CD4-positive, alpha-beta T cell treated with Interferon gamma for 1 hour (primary cell): ENCODE results near the gene IL3.

Source experiments
- DNase-seq: peaks from one replicate; pipeline ENCODE4 v3.0.0-alpha.2; 2020

Gene IL3, protein sequence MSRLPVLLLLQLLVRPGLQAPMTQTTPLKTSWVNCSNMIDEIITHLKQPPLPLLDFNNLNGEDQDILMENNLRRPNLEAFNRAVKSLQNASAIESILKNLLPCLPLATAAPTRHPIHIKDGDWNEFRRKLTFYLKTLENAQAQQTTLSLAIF

DNA sequence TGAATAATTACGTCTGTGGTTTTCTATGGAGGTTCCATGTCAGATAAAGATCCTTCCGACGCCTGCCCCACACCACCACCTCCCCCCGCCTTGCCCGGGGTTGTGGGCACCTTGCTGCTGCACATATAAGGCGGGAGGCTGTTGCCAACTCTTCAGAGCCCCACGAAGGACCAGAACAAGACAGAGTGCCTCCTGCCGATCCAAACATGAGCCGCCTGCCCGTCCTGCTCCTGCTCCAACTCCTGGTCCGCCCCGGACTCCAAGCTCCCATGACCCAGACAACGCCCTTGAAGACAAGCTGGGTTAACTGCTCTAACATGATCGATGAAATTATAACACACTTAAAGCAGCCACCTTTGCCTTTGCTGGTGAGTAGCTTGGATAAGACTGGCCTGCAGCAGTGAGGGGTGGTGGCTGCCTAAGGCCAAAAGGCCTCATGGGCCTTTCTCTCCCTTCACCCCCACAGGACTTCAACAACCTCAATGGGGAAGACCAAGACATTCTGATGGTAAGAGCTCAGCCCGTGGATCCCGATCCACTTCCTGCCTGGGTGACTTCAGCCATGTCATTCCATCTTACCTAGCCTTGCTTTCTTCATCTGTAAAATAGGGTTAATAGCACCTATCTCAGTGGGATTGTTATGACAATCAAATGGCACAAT lies at the start of gene IL3:
Gene IL3, plus strand, starts transcription at position 155 of the 661 bp plus-strand sequence. Its CDS starts 52 bp downstream, at position 207.
- DNase-seq, result no peak

DNA sequence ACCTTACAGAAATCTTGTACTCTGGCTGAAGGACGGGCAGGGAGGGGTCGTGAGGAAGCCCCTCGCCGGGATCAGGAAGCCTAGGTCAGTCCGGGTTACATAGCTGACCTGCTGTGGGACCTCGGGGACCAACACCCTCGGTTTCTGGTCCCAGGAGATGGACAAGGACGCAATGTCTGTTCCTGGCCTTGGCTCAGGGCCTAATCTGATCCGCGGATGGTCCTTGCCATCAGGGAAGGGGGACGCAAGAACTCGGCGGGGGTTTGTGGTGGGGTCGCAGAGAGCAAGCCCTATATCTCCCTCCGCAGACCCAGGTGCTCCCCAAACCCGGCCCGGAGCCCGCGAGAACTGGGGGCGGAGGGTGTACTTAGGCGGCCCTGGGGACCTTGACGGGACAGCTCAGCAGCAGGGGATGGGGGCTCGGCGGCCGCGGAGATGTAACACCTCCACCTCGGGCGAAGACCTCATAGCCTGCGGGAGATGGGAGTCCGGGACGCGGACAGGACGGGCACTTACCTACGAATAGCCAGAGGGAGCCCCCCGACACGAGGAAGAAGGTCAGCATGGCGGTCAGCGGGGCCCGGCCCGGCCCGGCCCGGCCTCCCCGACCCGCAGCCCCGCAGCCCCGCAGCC lies 49.4 kb upstream of the IL3 start:
- DNase-seq, result no peak

DNA sequence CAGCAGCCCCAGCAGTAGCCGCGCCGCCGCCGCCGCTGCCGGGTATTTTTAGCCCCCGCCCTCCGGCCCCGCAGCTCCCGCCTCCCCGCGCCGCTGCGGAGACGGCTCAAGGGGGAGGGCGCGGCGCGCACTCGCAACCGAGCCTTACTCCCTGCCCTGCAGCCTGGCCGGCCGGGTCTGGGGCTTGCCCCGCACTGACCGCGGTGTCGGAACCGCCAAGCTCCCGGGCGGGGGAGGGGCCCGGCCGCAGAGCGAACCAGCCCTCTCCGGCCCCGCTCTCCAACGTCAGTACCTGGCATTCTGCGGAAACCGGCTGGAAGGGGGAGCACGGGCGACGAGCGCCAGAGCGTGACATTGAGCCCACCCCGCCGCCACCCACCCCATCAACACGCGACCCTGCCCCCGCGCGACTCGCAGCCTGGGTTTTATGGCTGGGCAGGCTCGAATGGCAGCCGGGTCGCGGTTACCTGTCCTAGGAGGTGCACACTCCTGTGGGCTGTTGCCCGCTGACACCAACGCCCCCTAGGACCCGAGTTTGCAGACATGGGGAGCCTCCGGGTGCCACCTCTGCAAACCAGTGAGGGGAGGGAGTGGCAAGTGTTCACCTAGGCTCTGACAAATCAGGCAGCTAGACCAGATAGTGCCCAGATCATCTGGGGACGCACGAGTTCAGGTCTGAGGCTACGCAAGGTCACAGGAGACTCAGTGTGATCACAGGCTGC lies 48.7 kb upstream of the IL3 start, which contains the start of gene ACSL6:
Gene ACSL6, minus strand, starts transcription at position 37 of the 722 bp plus-strand sequence. CDS start 105 bp downstream, outside the sequence.
- peak; percentile 26 for DNase-seq

DNA sequence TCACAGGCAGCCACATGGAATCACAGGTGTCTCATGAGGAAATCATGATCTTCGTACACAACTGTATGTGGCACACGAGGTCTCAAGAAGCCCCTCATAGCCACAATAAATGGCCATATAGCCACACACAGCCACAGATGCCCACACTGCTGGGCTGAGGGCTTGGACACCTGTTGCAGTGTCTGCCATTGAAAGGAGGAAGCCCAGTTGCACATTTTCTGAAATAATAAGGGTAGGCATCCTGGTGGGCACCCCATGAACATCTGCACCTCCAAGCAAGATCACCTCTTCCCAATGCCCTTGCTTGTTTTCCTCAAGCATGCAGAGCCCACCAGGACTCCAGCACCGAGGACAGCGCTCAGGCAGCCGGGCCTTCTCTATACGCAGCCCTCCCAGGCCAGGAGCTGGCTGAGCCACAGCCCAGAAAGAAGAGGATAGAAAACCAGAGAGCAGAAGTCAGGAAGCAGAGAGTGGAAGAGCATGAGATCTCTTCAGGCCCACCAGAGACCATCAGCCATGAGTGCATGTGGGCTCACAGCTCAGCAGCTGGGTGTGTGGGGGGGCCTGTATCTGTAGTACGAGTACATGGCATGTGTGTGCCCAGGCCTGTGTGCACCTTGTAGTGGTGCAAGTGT lies 48.0 kb upstream of the IL3 start:
- DNase-seq, result no peak

DNA sequence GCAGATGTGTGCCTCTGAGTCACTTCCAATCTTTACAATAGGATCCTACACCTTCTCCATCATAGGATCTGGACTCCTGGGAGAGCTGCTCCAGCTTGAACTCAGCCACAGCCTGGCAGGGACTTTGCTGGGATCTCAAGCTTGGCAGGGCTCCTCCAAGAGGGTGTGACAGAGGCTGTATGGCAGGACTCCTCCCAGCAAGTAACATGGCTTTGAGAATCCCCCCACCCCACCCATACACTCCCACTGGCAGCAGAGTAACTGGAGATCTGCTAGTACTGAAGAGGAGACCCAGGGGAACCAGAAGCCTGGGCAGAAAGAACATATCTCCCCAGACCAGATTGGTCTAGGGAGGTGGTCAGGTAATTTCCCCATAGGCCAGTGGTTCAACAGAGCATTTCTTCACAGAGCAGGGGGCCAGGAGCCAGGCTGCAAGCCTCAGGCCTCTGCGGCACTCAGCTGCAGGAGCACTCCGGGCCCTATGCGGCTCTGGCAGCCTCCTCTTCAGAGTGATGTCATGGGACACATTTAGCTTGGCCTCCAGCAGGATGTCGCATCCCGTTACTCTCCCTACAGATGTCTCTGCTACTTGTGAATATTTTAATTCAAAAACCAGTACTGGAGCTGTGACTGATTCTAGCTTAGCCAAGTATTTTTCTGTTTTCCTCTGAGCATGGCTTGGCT lies 47.3 kb upstream of the IL3 start:
- DNase-seq, result no peak

DNA sequence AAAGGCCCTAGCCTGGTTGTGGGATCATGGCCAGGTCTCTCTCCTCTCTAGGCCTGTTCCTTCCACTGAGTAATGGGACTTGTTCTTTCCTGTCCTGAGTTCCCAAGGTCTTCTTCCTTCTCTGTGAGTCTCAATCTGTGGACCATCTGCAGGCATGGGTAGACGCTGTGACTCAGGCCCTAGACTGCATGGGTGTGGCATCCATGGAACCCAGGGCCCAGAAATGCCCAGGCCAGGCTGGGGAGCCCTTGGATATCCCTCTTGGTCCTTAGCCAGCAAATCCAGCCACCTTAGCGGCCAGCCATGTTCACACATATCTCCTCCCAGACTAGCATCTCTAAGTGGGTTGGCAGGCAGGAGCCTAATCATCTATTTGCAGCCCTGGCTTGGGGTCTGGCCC lies 46.7 kb upstream of the IL3 start:
- DNase-seq, result no peak

DNA sequence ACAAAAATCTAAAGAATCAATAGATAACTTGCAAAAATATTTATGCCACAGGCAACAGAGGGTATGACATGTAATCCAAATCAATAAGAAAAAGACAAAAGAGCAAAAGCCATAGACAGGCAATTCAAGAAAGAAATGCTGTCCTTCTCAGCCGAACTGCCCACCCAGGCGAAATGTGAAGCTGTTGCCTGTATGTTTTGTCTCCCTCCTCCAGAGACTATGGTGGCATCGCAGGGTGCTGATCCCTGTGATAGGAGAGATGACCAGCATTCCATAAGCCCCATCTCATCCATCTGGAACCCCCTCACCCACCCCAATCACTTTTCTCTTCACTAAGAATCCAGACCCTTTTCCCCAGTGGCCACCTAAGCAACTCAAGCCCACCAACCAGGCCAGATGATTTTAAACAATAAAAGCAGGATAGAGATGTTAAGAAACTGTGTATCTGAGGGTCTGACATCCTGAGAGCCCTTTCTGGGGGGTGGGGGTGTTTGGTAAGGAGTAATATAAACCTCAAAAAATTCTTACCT lies 43.7 kb upstream of the IL3 start:
- DNase-seq, result no peak

DNA sequence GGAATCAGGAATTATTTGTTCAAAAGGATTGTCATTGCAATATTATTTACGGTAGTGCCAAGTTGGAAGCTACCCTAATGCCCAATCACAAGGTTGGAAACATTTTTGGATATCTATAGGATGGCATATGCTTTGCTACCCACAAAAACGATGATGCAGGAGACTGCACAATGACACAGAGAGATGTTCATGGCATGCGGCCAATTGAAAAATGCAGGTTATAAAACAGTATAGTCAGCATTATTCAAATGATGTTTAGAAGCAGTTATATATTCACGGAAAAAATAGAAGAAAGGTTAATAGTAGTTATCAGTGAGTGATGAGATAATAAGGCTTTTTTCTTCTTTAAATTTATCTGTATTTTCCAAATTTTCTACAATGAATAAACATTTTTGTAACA lies 43.1 kb upstream of the IL3 start:
- DNase-seq, result no peak

DNA sequence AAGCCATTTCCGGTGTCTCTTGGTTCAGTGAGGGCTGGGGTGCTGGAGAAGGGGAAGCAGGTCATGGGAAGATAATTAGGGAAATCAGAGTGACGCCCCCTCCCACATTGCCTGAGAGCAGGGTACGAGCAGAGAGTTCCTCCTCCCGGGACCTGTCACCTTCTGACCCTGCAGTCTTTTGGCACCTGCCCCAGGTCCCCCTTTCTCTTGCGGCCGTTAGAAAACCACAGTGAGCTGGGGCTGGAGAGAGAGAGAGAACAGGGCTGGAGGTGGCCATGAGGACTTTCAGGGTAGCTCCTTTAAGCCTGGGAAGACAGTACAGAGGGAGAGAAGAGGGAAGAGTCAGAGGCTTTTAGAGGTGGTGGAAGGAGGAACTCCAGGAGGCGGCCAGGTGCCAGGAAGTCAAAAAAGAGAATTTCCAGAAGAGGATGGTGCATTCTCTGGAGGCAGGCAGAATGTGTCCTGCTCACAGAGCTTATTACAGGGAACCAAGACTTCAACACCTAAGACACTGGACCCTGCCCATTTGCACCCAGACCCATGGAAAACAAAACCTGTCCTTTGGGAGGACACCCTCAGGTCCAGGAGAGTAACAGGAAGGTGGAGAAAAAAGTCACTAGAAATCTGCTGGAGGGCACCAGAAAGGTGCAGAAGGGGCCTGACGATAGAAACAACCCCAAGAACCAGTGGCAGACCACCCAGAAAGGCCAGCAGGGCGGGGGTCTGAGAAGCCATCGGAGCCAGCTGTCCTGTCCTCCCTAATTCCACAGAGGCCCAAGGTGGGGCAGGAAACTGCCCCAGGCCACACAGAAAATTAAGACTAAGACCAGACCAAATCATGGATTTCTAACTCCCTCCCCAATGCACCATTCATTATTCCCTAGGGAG lies 42.5 kb upstream of the IL3 start:
- no peak for DNase-seq

DNA sequence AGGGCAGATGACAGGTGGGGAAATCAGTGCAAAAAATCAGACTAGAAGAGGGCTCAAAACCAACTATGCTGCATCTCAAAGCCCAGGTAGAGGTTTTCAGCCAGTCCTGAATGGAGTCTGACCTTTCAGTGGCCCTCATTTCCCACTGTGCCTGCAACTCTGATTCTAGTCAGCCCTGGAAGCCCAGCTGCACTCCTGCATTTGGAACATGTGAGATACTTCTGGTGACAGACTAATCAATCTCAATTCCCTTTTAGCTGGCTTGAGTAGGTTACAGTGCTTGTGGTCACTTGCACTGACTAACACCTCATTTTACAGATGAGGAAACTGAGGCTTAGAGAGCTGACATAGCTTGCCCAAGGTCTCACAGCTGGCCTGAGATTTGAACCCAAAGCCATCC lies 41.1 kb upstream of the IL3 start:
- DNase-seq, result no peak

DNA sequence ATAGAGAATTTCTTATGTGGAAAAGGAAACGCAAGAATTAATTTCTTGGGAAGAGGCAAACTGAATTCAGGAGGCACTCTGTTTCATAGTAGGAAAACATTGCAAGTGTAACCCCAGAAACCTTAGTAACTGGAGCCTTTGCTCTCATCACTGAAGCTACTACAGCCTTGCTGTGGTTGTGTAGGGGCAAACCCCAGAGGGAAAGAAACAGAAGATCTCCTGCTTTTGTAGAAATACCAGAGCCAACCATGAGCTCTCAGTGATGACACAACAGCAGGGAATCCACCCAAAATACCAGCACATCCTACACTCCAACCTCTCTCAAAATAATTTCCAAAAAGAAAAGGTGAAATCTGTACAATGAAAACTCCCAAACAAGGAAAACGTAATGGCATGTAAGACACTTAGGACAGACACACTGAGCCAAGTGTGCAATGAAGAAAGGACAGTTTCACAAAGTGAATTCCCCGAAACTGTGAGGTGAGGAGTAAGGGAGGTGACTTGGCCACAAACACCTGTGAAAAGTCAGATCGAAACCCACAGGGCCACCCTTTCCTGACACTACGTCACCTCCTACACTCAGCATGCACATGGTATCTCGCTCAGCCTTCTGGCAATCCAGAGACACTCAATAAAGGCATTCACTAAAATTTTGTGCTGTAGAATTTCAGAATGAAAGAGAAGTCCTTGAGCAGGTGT lies 40.4 kb upstream of the IL3 start:
- peak; percentile 66 for DNase-seq

DNA sequence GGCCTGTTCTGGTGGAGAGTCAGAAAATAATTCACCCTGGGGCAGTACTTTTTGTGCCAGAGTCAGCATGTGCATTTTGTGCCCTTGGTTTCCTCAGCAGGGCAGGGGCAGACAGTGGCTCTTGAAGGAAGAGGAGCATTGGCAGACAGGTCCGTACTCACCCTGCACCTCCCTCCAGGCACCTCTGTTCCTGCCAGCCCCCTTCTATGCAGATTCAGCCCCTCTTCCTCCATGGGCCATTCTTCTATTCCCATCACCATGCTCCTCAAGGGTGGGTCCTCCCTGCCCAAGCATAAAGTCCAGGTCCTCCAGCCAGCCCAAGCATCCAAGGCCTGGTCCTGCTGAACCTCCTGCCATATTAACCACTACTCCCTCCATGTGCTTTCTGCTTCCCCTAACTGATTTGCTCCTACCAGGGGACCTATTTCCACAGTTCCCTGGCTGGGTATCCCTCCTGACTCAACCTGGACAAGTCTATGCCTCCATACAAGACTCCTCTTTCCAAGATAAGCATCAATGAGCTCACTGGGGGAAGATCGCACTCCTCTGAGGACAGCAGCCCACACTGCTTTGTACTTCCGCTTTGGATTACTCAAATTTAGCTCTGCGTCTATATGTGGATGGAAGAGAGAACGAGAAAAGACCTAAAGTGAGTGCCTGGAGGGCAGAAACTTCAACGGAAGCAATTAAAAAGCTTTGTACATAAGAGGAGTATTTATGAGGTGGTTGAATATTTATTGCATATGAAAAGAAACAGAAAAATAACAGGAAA lies 39.7 kb upstream of the IL3 start:
- no peak for DNase-seq

DNA sequence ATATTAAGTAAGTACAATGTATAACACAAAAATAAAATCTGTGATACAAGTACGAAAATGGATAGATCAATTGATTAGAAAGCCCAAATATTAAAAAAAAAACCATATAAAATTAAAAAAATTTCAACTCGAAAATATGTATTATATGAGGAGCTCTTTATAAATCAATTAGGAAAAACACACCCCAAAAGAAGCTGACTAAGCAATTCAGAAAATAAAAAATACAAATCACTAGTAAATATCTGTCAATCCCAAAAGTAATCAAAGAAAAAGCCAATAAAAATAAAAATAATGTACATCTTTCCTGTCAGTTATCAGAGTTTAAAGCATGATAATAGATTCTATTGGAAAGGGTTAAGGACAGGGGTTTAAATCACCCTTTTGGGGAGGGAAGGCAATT lies 38.8 kb upstream of the IL3 start:
- DNase-seq, result no peak

DNA sequence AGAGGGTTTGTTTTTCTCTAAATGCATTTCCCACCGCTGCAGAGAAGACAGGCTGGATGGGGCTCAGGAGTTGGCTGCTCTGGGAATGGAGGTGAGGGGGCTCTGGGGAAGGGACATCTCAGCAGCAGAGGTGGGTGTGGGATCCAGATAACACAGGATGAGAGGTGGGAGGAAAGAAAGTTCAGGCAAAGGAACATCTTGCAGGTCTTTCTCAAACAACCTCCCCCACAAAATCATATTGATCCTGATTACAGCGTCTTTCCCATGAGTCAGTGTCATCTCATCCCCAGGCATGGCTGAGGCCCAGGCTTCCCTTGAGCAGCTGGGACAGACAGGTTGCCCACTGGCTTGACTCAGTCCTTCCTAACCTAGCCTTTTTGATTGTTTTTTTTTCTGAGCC lies 37.7 kb upstream of the IL3 start:
- no peak for DNase-seq

DNA sequence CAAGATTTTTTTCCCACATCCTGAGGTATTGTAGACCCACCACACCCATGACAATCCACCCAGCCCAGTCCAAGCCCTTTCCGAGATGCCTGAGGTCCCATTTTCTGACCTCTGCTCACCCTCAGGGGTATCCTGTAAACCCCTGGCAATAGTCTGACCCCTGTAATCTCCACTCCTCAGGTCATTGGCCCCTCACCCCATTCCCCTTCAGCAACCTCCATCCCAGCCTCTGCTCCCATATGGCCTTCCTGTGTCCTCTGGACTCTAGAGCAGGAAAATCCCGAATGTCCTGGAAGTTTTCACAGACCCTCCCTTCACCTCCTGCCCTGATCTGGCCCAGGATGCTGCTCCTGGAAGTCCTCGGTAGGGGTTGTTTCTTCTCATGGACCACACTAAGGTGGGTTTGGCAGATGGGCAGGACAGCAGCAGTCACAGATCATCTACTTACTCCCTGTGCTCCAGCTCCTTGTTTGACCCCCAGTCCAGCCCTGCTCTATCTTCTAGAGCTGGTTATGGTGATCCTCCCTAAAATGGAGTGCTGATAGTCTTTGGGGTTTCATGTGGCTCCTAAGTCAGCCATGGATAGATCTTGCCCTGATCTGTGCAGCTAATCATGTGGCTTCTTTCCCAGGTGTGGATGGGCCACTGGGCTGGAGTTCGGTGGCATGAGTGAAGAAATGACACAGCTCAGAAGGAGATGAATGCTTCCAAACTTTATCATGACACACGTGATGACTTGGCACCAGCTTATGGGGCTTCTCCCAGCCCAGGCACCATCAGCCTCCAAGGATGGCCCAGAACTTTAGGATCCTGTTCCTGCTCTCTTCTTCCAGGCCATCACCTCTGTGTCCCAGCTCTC lies 37.0 kb upstream of the IL3 start:
- DNase-seq, result no peak

DNA sequence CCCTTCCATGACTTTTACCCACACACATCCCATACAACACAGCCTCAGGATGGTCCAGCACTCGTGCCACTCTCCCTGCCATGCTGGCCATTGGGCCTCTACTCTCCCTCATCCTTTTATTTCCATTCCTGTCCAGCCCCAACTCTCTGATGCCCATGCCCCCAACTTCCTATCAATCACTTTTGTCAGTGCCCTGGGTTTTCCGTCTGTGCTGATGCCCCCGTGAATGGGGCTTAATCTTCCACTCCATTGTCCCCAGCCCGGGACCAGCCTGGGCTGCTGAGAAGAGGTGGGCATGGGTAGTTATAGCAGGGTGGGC lies 36.4 kb upstream of the IL3 start:
- no peak for DNase-seq

DNA sequence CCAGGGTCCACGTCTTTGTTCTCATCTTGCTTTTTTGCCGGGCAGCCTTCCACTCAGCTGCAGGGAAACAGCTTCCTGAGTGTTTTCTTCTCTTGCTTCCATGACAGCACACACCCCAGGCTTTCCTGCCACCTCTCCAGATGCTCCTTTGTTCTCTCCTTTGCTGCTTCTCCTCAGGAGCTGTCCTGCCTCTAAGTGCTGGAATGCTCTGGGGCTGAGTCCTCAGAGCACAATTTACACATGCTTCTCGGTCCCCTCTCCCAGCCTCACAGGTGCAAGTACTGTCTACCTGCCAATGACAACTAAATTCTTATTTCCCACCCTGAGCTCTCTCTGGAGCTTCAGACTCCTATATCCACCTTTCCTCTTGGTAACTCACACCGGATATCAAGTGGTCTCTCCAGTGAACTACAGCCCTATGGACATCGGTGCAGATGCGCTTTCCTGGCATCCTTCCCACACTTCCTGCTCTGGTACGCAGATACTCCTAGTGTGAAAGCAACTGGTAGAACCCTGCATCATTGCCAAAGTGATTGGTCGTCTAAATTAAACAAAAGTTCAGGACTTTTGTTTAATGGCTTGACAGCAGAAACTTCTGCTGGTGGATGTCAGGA lies 35.6 kb upstream of the IL3 start:
- no peak for DNase-seq

DNA sequence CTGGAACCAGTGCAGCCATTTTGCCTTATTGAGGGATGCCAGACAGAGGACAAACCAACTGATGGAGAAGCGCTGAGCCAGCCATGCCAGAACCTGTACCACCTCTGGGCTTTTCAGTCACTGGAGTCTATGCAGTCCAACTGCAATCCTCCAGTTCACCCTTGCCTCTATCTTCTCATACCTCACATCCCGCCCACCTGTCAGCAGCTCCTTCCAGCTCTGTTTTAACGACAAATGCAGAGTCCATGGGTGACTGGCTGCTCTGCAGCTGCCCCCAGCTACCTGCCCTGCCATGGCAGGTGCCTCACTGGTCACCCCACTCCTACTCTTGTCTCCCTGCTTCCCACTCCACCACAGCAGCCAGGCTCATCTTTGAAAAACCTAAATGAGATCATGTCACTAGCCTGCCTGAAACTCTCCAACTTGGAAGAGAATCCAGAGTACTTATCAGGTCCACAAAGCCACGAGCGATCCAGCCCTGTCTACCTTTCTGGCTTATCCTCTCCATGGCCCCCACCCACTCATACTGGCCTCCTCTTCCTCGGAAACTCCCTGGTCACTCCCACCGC lies 35.0 kb upstream of the IL3 start:
- no peak for DNase-seq
